GM12874 (cell line): ENCODE measurements around the gene C11orf58.

Source experiments
- CTCF ChIP-seq: IDR thresholded peaks from 2 replicates; pipeline ENCODE4 v1.5.1; 2011; ENCODE audit warnings: low read depth, mild to moderate bottlenecking, control low read depth, low read length, moderate library complexity; ENCODE audit not compliant: insufficient read depth

The C11orf58 gene

GRCh38 chr11:16780698-16781550 is 42.5 kb downstream of the C11orf58 start:
- TF ChIP-seq CTCF = no peak

DNA sequence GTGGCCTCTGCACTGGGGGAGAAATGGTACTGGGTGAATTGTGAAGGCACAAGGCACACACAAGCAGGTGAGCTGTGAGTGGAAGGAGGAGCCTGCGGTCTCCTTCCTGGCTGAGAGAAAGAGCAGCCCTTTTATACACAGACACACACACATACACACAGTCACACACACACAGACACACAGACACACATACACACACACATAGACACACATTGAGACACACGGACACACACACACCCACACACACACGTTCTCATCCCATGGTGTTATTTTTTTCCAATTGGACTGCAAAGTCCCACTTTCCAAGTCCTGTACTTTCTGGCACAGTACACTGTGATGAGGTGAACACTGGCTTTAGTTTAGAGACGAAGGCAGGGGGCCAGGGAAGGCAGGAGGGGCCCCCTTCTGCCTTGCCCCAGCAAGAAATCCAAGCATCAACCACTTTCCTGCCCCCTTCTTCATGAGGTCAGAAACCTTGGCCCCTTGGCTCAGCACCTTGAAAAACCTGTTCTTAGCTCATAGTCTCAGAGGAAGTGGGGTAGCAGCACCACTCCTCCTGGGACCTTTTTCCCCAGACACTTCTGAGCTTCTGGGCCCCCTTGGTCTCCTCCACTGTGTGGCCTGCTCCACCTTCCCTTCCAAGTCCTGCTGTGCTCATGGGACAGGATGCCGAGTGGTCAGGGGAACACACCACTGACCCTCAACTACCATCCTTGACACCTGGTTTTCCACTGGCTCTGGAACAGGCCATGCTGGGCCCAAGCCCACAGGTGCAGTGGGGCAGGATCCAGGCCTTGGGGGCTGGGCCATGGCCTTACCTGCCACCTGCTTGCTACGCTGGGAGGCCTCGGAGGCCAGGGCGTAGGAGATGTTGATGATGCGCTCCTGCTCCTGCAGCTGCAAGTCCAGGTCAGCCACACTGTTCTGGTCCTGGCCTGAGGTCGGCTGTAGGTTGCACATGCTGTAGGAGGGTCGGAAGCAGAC is 43.8 kb downstream of the C11orf58 start:
- TF ChIP-seq CTCF = no peak

GRCh38 chr11:16783321-16783801 is 44.9 kb downstream of the C11orf58 start:
- no peak for TF ChIP-seq CTCF

DNA sequence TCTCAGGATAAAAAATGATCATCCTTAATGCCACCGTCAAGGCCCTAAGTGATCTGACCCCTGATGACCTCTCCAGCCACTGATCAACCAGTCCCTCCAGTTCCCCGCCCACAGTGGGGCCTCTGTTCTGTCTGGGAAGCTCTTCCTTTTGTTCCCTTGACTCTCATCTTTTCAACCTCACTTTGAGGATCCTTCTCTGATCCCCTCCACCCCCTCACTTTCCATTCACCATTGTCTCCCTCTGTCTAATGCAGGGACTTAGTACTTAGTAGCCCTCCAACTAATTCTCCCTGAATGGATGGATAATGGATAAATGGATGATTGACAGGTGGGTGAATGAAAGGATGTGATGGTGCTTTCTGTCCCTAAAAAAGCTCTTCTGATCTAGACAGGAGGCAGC is 45.6 kb downstream of the C11orf58 start:
- TF ChIP-seq CTCF = no peak

GRCh38 chr11:16784666-16785065 is 46.2 kb downstream of the C11orf58 start:
- TF ChIP-seq CTCF = no peak

GRCh38 chr11:16785520-16786128 is 47.2 kb downstream of the C11orf58 start:
- TF ChIP-seq CTCF = peak; percentile 85

DNA sequence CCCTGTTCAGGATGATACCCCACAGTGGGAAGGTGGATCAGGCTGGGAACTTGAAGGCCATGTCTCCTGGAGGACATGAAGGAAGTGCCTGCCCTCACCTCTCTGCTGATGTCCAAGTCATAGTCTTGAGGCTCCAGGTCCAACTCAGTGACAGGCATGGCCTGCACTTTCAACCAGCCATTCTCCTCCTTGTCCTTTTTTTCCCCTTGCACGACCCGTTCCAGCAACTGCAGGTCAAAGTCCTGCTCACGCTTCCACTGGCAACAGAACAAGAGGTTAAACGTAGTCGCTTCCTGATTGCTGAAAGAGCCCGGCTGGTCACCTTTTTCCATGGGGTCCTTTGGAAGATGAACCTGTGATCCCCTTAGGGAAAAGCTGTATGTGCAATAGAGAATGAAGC is 47.7 kb downstream of the C11orf58 start:
- TF ChIP-seq CTCF = no peak
